Astrocyte (in vitro differentiated cells and primary cell): Measurements from ENCODE around the gene ABCF3.

Source experiments
- EZH2 ChIP-seq: IDR thresholded peaks from 2 replicates; pipeline ENCODE4 v1.6.1; 2012; ENCODE audit warnings: mild to moderate bottlenecking, low read length, inconsistent platforms; ENCODE audit not compliant: insufficient read depth
- TF ChIP-seq, protein P1 (sequence below): IDR thresholded peaks from 2 replicates; pipeline ENCODE4 v1.5.1; 2011; ENCODE audit warnings: low read depth, mild to moderate bottlenecking, inconsistent platforms, low read length, moderate library complexity; ENCODE audit not compliant: insufficient read depth

DNA sequence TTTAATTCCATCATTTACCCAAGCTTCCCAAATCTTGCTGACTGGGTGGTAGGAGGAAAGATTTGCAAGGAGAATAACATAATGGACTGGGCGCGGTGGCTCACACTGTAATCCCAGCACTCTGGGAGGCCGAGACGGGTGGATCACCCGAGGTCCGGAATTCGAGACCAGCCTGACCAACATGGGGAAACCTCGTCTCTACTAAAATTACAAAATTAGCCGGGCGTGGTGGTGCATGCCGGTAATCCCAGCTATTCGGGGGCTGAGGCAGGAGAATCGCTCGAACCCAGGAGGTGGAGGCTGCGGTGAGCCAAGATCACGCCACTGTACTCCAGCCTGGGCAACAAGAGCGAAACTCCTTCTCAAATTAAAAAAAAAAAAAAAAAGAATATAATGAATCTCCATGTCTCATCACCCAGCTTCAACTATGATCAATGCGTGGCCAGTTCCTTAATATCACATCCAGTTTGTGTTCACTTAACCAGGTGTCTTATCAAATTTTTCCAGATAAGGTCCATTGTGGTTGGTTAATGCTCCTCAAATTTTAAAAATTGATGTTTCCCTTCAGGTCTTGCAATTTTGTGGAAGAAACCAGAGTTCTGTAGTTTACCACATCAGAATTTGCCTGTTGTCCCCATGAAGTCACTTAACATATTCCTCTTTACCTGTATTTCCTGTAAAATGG lies 1.3 kb upstream of the ABCF3 start:
- TF ChIP-seq, protein P1, sequence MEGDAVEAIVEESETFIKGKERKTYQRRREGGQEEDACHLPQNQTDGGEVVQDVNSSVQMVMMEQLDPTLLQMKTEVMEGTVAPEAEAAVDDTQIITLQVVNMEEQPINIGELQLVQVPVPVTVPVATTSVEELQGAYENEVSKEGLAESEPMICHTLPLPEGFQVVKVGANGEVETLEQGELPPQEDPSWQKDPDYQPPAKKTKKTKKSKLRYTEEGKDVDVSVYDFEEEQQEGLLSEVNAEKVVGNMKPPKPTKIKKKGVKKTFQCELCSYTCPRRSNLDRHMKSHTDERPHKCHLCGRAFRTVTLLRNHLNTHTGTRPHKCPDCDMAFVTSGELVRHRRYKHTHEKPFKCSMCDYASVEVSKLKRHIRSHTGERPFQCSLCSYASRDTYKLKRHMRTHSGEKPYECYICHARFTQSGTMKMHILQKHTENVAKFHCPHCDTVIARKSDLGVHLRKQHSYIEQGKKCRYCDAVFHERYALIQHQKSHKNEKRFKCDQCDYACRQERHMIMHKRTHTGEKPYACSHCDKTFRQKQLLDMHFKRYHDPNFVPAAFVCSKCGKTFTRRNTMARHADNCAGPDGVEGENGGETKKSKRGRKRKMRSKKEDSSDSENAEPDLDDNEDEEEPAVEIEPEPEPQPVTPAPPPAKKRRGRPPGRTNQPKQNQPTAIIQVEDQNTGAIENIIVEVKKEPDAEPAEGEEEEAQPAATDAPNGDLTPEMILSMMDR = no peak
- no peak for TF ChIP-seq EZH2
